GM19395 (cell line): ENCODE measurements around the gene NTN5.

Experiments
- ATAC-seq: cut with Tn5 transposase; IDR thresholded peaks from one replicate; pipeline ENCODE4 v1.9.1; 2021; ENCODE audit warnings: mild to moderate bottlenecking, moderate library complexity; ENCODE audit not compliant: unreplicated experiment

NTN5 gene

DNA sequence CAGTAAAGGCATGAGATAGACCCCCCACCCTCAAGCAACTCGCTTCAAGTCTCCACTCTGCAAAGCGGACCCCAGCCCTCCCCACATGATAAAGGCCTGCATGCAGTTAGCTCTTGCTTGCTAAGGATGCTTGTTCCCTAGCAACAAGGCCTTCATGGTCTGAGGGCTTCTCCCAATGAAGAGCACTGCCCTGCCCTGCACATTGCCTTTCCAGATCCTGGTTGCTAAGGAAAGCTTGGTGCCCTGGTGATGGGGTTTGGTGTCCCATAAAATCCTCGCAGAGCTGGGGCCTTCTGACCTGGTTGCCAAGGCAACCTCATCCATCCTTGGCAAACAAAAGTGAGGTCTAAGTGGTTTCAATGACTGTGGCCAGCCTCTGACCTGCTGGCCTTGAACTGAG is 41.6 kb downstream of the NTN5 start:
- no peak for ATAC-seq

GRCh38 chr19:48630296-48631063 is 42.3 kb downstream of the NTN5 start:
- ATAC-seq: no peak

DNA sequence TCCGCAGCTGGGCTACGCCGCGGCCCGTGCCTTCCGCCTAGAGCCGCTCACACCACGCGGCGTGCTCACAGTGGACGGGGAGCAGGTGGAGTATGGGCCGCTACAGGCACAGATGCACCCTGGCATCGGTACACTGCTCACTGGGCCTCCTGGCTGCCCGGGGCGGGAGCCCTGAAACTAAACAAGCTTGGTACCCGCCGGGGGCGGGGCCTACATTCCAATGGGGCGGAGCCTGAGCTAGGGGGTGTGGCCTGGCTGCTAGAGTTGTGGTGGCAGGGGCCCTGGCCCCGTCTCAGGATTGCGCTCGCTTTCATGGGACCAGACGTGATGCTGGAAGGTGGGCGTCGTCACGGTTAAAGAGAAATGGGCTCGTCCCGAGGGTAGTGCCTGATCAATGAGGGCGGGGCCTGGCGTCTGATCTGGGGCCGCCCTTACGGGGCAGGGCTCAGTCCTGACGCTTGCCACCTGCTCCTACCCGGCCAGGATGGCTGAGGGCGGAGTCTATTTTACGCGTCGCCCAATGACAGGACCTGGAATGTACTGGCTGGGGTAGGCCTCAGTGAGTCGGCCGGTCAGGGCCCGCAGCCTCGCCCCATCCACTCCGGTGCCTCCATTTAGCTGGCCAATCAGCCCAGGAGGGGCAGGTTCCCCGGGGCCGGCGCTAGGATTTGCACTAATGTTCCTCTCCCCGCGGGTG is 43.1 kb downstream of the NTN5 start:
- no peak for ATAC-seq

- no peak for ATAC-seq
Observed at GRCh38 chr19:48629297-48629598, 43.6 kb downstream of the NTN5 start.

GRCh38 chr19:48628486-48629296 is 44.1 kb downstream of the NTN5 start:
- ATAC-seq: no peak

GRCh38 chr19:48627865-48628314 is 44.9 kb downstream of the NTN5 start:
- no peak for ATAC-seq

DNA sequence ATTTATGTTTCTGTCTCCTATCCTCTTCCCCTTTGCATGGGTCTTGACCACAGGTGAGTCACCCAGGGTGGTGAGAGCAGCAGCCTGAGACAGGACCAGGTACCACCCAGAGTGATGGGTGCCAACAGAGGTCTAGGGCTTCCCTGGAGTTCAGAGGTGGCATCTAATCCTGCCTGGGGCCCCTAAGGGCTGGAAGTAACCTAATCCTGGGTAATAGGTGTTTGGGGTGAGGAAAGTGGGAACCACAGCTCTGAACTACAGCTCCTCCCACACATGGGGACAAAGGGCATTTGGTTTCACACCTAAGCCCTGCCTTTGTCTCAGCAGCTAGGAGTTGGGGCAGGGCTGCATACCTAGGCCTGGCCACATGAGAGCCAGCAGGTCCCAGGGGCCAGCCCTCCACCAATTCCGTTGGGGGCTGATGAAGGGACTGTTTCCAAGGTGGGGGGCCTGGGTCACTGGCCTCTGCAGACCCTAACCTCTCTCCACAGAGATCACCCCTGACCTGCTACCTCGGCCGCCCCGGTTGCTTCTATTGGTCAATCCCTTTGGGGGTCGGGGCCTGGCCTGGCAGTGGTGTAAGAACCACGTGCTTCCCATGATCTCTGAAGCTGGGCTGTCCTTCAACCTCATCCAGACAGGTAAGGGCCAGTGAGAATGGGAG is 45.5 kb downstream of the NTN5 start:
- no peak for ATAC-seq

- no peak for ATAC-seq
Observed at GRCh38 chr19:48625891-48626327, 46.9 kb downstream of the NTN5 start.

- ATAC-seq: no peak
Observed at GRCh38 chr19:48624791-48625723, 47.8 kb downstream of the NTN5 start.

GRCh38 chr19:48624067-48624594 is 48.7 kb downstream of the NTN5 start:
- peak; percentile 61 for ATAC-seq

DNA sequence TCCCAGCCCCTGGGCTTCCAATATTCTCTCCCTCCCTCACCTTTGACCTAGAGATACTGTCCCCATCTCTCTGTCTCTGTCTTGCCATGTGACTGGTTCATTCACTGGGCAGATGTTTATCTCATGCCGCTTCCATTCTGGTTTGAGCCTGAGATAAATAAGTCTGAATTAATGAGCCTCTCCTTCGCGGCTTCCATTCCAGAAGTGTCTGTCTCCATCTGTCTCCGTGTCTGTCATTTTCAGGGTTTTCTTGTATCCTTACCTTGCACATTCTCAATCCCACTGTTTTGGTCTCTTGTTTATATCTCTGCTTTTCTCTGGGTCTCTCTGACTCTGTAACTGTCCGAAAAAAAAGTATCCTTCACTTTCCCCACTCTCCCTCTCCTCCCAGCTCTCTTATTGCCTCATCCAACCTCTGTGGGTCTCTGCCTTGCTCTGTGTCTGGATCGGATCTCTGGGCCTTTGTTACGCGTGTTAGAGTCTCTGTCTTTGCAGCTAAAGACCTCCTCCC is 49.2 kb downstream of the NTN5 start:
- no peak for ATAC-seq

- no peak for ATAC-seq
Observed at GRCh38 chr19:48619692-48620585, 52.9 kb downstream of the NTN5 start.

- peak; percentile 87 for ATAC-seq
Observed at GRCh38 chr19:48618916-48619691, 53.7 kb downstream of the NTN5 start, which contains the start of the genes RPL18 and SPHK2. Gene RPL18 (minus strand): TSS chr19:48619178. CDS start chr19:48619143, 35 bp downstream. Gene SPHK2 (plus strand): TSS chr19:48619506. CDS start chr19:48620515, 1,009 bp downstream.

DNA sequence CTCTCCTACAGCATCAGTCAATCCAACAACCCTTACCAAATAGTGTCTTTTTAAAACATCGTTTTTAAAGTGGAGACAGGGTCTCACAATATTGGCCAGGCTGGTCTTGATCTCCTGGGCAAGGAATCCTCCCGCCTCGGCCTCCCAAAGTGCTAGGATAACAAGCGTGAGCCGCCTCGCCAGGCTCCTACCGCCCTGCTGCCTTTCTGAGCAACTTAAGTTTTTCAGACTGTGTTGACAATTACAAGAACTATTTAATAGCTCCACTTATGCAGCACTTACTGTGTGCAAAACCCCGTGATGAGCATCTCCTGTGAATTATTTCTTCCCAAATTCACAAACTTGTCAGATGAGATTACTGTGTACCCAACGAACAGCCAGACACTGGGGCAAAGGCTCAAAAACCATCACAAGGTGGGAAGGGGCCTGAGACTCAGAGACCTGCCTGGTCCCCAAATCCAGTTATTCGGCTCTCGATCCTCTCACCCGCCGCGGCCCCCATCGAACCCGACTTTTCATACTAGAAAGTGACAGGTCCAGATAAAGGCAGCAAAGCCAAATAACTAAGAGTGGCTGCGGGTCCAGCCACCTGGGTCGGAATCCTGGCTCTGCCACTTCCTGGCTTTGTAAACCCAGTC is 54.4 kb downstream of the NTN5 start:
- no peak for ATAC-seq

GRCh38 chr19:48617146-48617937 is 55.5 kb downstream of the NTN5 start:
- ATAC-seq: no peak

- no peak for ATAC-seq
Observed at GRCh38 chr19:48616491-48617056, 56.2 kb downstream of the NTN5 start.
